ENCODE results near the gene BCL2L2. TPM values are rescaled to one million over a fixed set of nuclear protein-coding genes. Genes with fewer than 3 reads are reported as not detected.

BCL2L2 gene
- total RNA-seq, 1 experiment from 2014 or later, result 33.5 TPM

DNA sequence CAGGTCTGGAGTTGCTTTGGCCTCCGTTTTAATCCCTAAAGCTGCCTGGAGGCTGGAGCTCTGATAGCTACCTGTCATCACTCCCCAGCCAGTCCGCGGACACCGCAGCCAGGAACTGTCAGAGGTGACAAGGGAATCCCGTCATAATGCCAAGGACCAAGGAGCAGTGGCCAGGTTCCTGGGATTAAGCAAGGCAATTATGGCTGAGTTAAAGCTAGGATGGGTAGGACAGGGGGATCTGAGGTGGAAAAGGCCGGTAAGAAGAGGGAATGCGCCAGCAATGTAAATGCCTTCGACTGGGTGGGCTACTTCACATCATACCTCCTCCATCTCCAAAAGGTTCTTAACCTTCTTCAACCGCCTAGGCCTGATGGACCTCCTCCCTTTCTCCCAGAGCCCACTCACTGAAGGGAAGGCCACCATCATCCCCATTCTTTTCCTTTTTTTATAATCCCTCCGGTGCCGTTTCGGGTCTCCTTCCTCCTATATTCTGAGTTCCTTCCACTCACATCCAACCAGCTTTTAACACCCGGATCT lies 5.9 kb upstream of the BCL2L2 start:
- POLR2A ChIA-PET (ENCODE audit: unreplicated experiment), result interaction anchor here (0.6 to 2.0 kb wide), 3 partner anchors 15 to 55 kb away, joined by 3 to 13 read pairs (median 4); partner anchors contain the start of genes HOMEZ and PABPN1
- TF ChIP-seq EZH2 (IDR thresholded peaks at IDR 0.05; ENCODE audit: low read length, unreplicated experiment) (no peak), EZH2phosphoT487 (IDR thresholded peaks at IDR 0.05; ENCODE audit: borderline replicate concordance, low read length) (no peak)
- TF ChIP-seq, protein P1, sequence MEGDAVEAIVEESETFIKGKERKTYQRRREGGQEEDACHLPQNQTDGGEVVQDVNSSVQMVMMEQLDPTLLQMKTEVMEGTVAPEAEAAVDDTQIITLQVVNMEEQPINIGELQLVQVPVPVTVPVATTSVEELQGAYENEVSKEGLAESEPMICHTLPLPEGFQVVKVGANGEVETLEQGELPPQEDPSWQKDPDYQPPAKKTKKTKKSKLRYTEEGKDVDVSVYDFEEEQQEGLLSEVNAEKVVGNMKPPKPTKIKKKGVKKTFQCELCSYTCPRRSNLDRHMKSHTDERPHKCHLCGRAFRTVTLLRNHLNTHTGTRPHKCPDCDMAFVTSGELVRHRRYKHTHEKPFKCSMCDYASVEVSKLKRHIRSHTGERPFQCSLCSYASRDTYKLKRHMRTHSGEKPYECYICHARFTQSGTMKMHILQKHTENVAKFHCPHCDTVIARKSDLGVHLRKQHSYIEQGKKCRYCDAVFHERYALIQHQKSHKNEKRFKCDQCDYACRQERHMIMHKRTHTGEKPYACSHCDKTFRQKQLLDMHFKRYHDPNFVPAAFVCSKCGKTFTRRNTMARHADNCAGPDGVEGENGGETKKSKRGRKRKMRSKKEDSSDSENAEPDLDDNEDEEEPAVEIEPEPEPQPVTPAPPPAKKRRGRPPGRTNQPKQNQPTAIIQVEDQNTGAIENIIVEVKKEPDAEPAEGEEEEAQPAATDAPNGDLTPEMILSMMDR (conservative IDR thresholded peaks at IDR 0.05; ENCODE audit: low read depth, low read length), result no peak
- CTCF ChIA-PET, result interaction anchor here (0.6 to 0.9 kb wide), 6 partner anchors 14 to 945 kb away, joined by 3 to 8 read pairs (median 6); partner anchors contain the start of genes C14orf119, HOMEZ and PABPN1
- peak overlapping the region; percentile 75 for H2AFZ ChIP-seq (ENCODE audit: low read length)
- H3K79me2 ChIP-seq (ENCODE audit: low read length), result peaks cover 12% of the 10 kb centered on the region
- H3K27ac ChIP-seq (ENCODE audit: low read length), result 0 out of 2 replicates have a peak overlapping the region, but pooled peaks have one; percentile 16
- no peak for ATAC-seq
- no peaks in the 10 kb centered on the region for H3K36me3 ChIP-seq (ENCODE audit: low read depth, low read length)
- H3K9me3 ChIP-seq (ENCODE audit: low read length), result no peaks in the 10 kb centered on the region
- peaks cover 14% of the 10 kb centered on the region for H3K4me1 ChIP-seq (ENCODE audit: insufficient read depth, low read length)
- peak; percentile 29 for DNase-seq
- no peaks in the 10 kb centered on the region for H3K9me2 ChIP-seq (replicated peaks; ENCODE audit: low read length)
- no peaks in the 10 kb centered on the region for H3K27me3 ChIP-seq (ENCODE audit: low read length)
- no peaks in the 10 kb centered on the region for H4K20me1 ChIP-seq (ENCODE audit: low read length)
- TSS peak; percentile 87 for BruUV-seq (replicated peaks)
- intact Hi-C loops (cut with micrococcal nuclease), result loop anchor here (1.0 to 10.0 kb wide), 4 partner anchors 14 to 536 kb away; partner anchors contain the start of genes HOMEZ, OXA1L and PABPN1
- peaks cover 4% of the 10 kb centered on the region for H3F3A ChIP-seq (ENCODE audit: low read length, unreplicated experiment)
- peak overlapping the region; percentile 89 for H3K4me2 ChIP-seq (ENCODE audit: low read length)
- H3K4me3 ChIP-seq (ENCODE audit: low read length), result peak overlapping the region; percentile 77
- peak overlapping the region; percentile 67 for H3K9ac ChIP-seq (ENCODE audit: low read length)

DNA sequence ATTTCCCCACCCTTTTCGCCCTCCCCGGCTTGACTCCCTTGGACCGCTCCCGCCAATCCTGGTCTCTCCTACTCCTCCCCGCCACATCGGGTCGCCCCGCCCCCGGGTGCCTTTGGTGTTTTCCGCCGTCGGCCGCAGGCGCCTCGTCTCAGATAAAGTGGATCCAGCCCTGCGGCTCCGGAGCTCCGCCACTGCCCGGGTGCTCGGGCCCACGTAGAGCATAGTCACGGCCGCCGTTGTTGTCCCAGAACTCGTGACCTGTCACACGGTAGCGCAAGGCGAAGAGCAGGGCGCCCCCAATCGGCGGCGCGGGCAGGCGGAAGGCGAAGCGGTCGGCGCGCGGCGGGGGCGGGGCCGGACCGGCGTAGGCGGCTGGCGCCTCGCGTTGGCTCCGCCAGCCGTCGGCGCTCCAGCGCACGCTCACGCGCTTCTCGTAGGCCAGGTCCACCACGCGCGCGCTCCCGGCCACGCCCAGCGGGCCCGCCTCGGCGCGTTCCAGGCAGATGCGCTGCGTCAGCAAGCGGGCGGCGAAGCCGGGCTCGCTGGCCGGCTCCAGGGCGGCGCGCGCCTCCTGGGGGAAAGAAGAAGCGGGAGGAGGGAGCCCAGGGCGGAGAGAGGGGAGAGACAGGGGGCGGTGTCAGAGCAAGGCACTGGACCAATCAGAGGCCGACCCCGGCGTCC lies 5.2 kb upstream of the BCL2L2 start:
- H2AFZ ChIP-seq (ENCODE audit: low read length), result peak overlapping the region; percentile 93
- peaks cover 20% of the 10 kb centered on the region for H3K4me1 ChIP-seq (ENCODE audit: insufficient read depth, low read length)
- BruUV-seq (replicated peaks), result no TSS peak
- no peaks in the 10 kb centered on the region for H4K20me1 ChIP-seq (ENCODE audit: low read length)
- H3K27ac ChIP-seq (ENCODE audit: low read length), result peak overlapping the region; percentile 63
- peaks cover 4% of the 10 kb centered on the region for H3F3A ChIP-seq (ENCODE audit: low read length, unreplicated experiment)
- H3K4me2 ChIP-seq (ENCODE audit: low read length), result peak overlapping the region; percentile 97
- H3K4me3 ChIP-seq (ENCODE audit: low read length), result peak overlapping the region; percentile 79
- ChIA-PET CTCF (interaction anchor here (0.6 to 0.9 kb wide), 4 partner anchors 15 to 206 kb away, joined by 3 to 8 read pairs (median 6); partner anchors contain the start of genes C14orf119, HOMEZ and PABPN1), POLR2A (ENCODE audit: unreplicated experiment) (interaction anchor here (0.6 to 2.0 kb wide), 4 partner anchors 15 to 254 kb away, joined by 4 to 13 read pairs (median 6); partner anchors contain the start of genes HOMEZ and PABPN1)
- H3K36me3 ChIP-seq (ENCODE audit: low read depth, low read length), result no peaks in the 10 kb centered on the region
- H3K79me2 ChIP-seq (ENCODE audit: low read length), result peaks cover 12% of the 10 kb centered on the region
- ATAC-seq (peak; percentile 75), DNase-seq (peak; percentile 99)
- peak overlapping the region; percentile 76 for H3K9ac ChIP-seq (ENCODE audit: low read length)
- H3K9me2 ChIP-seq (replicated peaks; ENCODE audit: low read length), result no peaks in the 10 kb centered on the region
- H3K27me3 ChIP-seq (ENCODE audit: low read length), result no peaks in the 10 kb centered on the region
- intact Hi-C loops (cut with micrococcal nuclease), result loop anchor here (1.0 to 10.0 kb wide), 4 partner anchors 15 to 537 kb away; partner anchors contain the start of genes HOMEZ, OXA1L and PABPN1
- peak; percentile 96 for TF ChIP-seq EZH2phosphoT487 (IDR thresholded peaks at IDR 0.05; ENCODE audit: borderline replicate concordance, low read length)
- no peak for TF ChIP-seq EZH2 (IDR thresholded peaks at IDR 0.05; ENCODE audit: low read length, unreplicated experiment)
- TF ChIP-seq, protein P1 (conservative IDR thresholded peaks at IDR 0.05; ENCODE audit: low read depth, low read length), result peak; percentile 78
- no peaks in the 10 kb centered on the region for H3K9me3 ChIP-seq (ENCODE audit: low read length)
